Mucosa of descending colon (tissue), 3 donors: ENCODE data around the gene EIF4G3. TPM values are rescaled to one million over a fixed set of nuclear protein-coding genes. Genes with fewer than 3 reads are reported as not detected.

Source experiments
- ATAC-seq: fragments of 200-7000 bp; cut with Tn5 transposase; one replicate; pipeline ENCODE4 v1.9.1; 2020; ENCODE audit warnings: mild to moderate bottlenecking, moderate library complexity
- DNase-seq, 3 donors: peaks; one replicate each; pipeline ENCODE4 v3.0.0-alpha.2; 2020
- H3K36me3 ChIP-seq: fragments of 200-600 bp; one replicate; pipeline ENCODE4 v1.8.0; 2021; ENCODE audit warnings: low read depth, mild to moderate bottlenecking
- H3K4me1 ChIP-seq: fragments of 200-600 bp; one replicate; pipeline ENCODE4 v1.8.0; 2021; ENCODE audit warnings: low read depth, mild to moderate bottlenecking
- H3K4me3 ChIP-seq: fragments of 200-600 bp; one replicate; pipeline ENCODE4 v1.8.0; 2021; ENCODE audit warnings: mild to moderate bottlenecking
- H3K9me3 ChIP-seq: fragments of 200-600 bp; one replicate; pipeline ENCODE4 v1.8.0; 2021; ENCODE audit warnings: mild to moderate bottlenecking
- intact Hi-C, 2 donors: fragments of 100-400 bp; cut with DNase I in 1 of 2; cut with micrococcal nuclease in 1 of 2; formaldehyde crosslinking; loops; one replicate each; pipeline versions ENCODE4 v1.11.0 to v1.11.1; 2022; cut with DNase I, micrococcal nuclease
- total RNA-seq, 3 donors: library from RNA; stranded (reverse); fragmentation: NEBNext Ultra II Directional in 2 of 3; extraction: Animal tissue kit (Norgen Biotek cat#: 25700) in 2 of 3; gene quantifications; one replicate each; pipeline versions ENCODE4 v1.2.1 to v1.2.4, GENCODE V29; 2021 to 2023
- TF ChIP-seq, protein P1 (sequence below): fragments of 200-600 bp; IDR thresholded peaks from one replicate; pipeline ENCODE4 v1.8.0; 2022; ENCODE audit warnings: antibody characterized with exemption, mild to moderate bottlenecking
- donor health status: DM: no; HTN: no; CAD: no; lungs with moderate emphysema.
- donor health status: DM: no; HTN: no; CAD: no.
- donor health status: DM: no; HTN: yes; CAD: no.

EIF4G3 gene
- total RNA-seq, 3 donors from 2014 or later: 59.5 to 106 (median 90.8) TPM

DNA sequence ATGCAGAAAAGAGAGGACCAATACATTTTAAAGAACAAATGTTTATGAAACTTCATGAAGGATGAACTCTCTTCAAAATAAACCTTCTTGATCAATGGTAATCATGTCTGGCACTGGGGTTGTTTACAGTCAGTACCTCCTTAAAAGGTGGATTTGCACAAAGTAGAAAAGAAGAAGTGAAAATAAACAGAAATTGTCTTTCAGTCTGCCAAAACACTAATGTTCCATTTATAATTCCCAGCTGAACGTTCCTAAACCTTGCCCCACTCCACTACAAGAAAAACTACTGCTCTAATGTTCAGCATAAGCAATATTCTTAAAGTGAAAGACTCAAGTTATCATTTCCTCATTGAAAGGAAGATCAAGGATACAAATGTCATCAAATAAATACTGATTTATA lies 86.2 kb downstream of the EIF4G3 start:
- Histone ChIP-seq H3K9me3 (no peaks in the 10 kb centered on the region), H3K4me3 (no peak overlapping the region), H3K4me1 (no peaks in the 10 kb centered on the region), H3K36me3 (no peaks in the 10 kb centered on the region)
- no peak for ATAC-seq
- TF ChIP-seq, protein P1, sequence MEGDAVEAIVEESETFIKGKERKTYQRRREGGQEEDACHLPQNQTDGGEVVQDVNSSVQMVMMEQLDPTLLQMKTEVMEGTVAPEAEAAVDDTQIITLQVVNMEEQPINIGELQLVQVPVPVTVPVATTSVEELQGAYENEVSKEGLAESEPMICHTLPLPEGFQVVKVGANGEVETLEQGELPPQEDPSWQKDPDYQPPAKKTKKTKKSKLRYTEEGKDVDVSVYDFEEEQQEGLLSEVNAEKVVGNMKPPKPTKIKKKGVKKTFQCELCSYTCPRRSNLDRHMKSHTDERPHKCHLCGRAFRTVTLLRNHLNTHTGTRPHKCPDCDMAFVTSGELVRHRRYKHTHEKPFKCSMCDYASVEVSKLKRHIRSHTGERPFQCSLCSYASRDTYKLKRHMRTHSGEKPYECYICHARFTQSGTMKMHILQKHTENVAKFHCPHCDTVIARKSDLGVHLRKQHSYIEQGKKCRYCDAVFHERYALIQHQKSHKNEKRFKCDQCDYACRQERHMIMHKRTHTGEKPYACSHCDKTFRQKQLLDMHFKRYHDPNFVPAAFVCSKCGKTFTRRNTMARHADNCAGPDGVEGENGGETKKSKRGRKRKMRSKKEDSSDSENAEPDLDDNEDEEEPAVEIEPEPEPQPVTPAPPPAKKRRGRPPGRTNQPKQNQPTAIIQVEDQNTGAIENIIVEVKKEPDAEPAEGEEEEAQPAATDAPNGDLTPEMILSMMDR: no peak
- no peak for DNase-seq
- intact Hi-C loops: no loop called here

DNA sequence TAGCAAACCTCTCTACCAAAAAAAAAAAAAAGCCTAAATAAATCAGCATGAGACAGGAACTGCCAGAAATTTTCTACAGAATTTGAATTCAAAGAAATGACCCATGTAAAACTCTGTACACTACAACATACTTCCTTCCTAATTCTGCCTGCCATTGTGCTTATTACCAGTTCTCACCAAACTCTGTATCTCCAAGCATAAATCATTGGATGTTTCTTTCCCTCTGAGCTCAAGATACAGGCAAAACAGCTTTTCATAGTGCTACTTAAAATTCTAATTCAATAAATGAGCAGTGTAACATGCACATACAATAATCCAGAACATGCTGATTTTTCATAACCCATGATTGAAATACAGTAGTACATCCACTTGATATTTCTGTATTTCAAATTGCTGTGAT lies 87.0 kb downstream of the EIF4G3 start:
- Histone ChIP-seq H3K4me1 (no peaks in the 10 kb centered on the region), H3K9me3 (no peaks in the 10 kb centered on the region), H3K36me3 (no peaks in the 10 kb centered on the region), H3K4me3 (no peak overlapping the region)
- no peak for DNase-seq
- TF ChIP-seq, protein P1: no peak
- ATAC-seq: no peak
- intact Hi-C loops: no loop called here

- H3K4me3 ChIP-seq: no peak overlapping the region
- no peaks in the 10 kb centered on the region for H3K36me3 ChIP-seq
- DNase-seq (no peak), ATAC-seq (no peak)
- TF ChIP-seq, protein P1: no peak
- intact Hi-C loops: no loop called here
- no peaks in the 10 kb centered on the region for H3K4me1 ChIP-seq
- H3K9me3 ChIP-seq: no peaks in the 10 kb centered on the region
Measured at GRCh38 chr1:21089299-21089698, 87.4 kb downstream of the EIF4G3 start.

GRCh38 chr1:21084111-21084810 lies 92.4 kb downstream of the EIF4G3 start:
- ATAC-seq (no peak), DNase-seq (no peak)
- no peaks in the 10 kb centered on the region for H3K9me3 ChIP-seq
- H3K4me3 ChIP-seq: no peak overlapping the region
- no peaks in the 10 kb centered on the region for H3K36me3 ChIP-seq
- intact Hi-C loops: no loop called here
- no peaks in the 10 kb centered on the region for H3K4me1 ChIP-seq
- TF ChIP-seq, protein P1: no peak

GRCh38 chr1:21082073-21082472 lies 94.6 kb downstream of the EIF4G3 start:
- Histone ChIP-seq H3K9me3 (no peaks in the 10 kb centered on the region), H3K36me3 (no peaks in the 10 kb centered on the region), H3K4me3 (no peak overlapping the region), H3K4me1 (no peaks in the 10 kb centered on the region)
- intact Hi-C loops: no loop called here
- TF ChIP-seq, protein P1: no peak
- no peak for DNase-seq
- no peak for ATAC-seq

DNA sequence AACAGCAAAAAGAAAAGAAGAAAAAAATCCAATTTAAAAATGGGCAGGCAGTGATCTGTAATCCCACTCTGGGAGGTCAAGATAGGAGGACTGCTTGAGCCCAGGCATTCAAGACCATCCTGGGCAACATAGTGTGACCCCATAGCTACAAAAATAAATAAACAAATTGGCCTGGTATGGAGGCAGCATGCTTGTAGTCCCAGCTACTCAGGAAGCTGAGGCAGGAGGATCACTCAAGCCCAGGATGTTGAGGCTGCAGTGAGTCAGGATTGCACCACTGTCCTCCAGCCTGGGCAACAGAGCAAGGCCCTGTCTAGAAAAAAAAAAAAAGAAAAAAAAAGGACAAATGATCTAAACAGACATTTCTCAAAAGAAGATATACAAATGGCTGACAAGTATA lies 99.6 kb downstream of the EIF4G3 start:
- H3K4me1 ChIP-seq: no peaks in the 10 kb centered on the region
- no peaks in the 10 kb centered on the region for H3K9me3 ChIP-seq
- TF ChIP-seq, protein P1: no peak
- DNase-seq (no peak), ATAC-seq (no peak)
- H3K36me3 ChIP-seq: no peaks in the 10 kb centered on the region
- intact Hi-C loops: no loop called here
- no peak overlapping the region for H3K4me3 ChIP-seq
